GM18498 (cell line): ENCODE measurements around the gene TXNDC16.

Experiments
- ATAC-seq: cut with Tn5 transposase; IDR thresholded peaks from one replicate; pipeline ENCODE4 v1.9.1; 2021; ENCODE audit warnings: mild to moderate bottlenecking, moderate library complexity; ENCODE audit not compliant: unreplicated experiment

Gene TXNDC16

DNA sequence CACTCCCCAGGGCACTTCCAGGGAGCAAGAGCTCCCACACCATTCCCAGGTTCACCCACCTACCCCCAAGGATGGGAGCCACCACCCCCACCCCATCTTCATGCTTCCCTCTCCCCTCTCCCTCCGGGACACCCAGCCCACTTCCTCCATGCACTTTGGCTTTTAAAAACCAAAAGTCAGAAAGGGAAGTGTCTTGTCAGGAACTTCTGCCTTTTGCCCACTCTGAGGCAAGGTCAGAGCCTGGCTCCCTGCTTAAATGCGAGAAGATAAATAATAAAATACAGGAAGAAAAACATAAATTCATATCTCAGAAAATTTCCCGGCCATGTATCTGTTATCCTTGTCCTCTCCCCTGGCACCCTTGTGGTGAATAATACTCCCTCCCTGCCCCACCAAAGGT is 156.6 kb downstream of the TXNDC16 start:
- ATAC-seq = no peak

DNA sequence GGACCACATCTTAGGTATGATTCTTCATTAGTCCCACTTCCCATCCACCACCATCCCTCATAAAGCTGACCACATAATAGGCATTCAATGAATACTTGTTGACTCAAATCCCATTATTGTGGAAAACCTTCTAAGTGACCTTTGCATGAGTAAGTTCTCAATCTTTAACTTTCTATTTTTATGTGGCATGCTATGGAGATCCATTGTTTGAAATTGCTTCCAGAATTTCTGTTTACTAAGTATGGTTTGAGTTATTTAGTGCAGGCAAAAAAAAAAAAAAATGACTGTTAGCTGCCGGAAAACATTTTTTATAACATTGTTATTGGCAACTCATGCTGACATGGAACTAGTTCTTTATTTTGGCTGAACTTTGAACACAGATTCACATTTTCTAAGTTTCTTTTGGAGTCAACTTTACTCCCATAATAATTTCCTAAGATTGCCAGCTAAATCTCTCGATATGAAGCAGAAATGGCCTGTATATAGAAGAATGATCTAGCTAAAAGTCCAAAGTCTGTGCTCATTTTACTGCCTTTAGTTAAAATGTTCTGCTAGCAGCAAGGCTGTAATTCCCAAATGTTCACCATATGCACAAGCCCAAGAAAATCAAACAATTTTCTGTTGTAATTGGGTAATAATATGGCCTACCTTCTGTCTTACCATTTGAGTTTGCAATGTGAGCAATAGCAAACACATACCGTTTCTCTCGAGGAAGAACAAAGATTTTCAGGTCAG is 160.3 kb downstream of the TXNDC16 start:
- no peak for ATAC-seq
